GM18867 (cell line): ENCODE measurements around the gene RBAK.
"Not testable (repeated sequence)": the region's sequence is repeated elsewhere in the genome, so short reads cannot be mapped to it uniquely, and the experiment has no call there.

ENCODE experiments used
- ATAC-seq: cut with Tn5 transposase; IDR thresholded peaks from one replicate; pipeline ENCODE4 v1.9.1; 2021; ENCODE audit warnings: mild to moderate bottlenecking, moderate library complexity; ENCODE audit not compliant: unreplicated experiment

The RBAK gene

DNA sequence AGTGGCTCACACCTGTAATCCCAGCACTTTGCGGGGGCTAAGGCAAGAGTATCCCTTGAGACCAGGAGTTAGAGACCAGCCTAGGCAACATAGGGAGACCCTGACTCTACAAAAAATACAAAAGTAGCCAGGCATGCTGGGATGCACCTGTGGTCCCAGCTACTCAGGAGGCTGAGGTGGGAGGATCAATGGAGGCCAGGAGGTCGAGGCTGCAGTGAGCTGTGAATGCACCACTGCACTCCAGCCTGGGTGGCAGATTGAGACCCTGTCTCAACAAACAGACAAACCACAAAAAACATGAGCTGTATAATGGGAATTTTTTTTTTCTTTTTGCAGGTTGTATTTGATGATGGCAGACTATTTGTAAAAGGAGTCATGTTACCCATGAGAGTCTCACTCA is 1.5 kb downstream of the RBAK start:
- ATAC-seq: not testable (repeated sequence)

DNA sequence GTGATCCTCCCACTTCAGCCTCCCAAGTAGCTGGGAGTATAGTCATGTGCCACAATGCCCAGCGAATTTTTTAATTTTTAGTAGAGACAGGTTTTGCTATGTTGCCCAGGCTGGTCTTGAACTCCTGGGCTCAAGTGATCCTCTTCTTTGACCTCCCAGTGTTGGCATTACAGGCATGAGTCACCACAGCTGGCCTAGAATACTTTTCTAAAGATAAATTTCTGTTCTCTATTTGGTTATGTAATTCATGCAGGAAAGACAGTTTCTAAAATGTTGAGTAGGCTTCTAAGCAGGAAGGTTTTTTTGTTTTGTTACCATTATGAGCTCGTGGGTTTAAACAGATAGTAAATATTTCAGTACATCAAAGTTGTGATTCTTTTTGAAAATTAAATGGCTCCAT is 5.0 kb downstream of the RBAK start:
- no peak for ATAC-seq

DNA sequence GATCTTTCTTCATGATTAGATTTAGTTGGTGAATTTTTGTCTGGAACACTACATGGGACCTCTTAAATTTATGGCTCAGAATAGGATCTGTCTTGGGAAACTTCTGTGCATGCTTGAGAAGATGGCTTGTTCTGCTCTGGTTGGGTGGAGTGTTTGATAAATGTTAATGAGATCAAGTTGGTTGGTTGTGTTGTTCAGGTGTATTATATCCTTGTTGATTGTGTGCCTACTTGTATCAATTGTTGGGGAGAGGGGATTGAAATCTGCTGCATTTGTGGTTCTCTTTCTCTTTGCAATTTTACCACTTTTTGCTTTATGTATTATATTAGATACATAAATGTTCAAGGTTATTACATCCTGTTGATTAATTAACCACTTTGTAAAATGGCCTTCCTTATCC is 6.1 kb downstream of the RBAK start:
- not testable (repeated sequence) for ATAC-seq

DNA sequence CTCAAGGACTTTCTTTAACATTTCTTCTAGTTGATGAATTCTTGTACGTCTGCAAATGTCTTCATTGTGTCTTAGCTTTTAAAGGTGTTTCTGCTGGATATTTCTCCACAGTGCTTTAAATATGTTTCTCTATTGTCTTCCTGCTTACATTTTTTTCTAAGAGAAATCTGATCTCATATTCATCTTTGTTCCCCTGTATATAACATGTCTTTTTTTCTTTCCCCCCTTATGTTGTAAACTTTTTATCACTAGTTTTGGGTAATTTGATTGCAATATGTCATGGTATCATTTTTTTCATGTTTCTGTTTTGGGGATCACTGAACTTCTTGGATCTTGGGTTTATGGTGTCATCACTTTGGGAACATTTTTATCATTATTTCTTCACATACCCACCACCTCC is 7.5 kb downstream of the RBAK start:
- ATAC-seq: no peak

DNA sequence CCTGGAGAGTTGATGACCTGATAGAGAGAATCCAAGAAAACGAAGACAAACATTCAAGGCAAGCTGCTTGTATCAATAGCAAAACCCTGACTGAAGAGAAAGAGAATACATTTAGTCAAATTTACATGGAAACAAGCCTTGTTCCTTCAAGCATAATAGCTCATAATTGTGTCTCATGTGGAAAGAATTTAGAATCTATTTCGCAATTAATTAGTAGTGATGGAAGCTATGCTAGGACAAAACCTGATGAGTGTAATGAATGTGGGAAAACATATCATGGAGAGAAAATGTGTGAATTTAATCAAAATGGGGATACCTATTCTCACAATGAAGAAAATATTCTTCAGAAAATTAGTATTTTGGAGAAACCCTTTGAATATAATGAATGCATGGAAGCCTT is 18.0 kb downstream of the RBAK start:
- no peak for ATAC-seq

DNA sequence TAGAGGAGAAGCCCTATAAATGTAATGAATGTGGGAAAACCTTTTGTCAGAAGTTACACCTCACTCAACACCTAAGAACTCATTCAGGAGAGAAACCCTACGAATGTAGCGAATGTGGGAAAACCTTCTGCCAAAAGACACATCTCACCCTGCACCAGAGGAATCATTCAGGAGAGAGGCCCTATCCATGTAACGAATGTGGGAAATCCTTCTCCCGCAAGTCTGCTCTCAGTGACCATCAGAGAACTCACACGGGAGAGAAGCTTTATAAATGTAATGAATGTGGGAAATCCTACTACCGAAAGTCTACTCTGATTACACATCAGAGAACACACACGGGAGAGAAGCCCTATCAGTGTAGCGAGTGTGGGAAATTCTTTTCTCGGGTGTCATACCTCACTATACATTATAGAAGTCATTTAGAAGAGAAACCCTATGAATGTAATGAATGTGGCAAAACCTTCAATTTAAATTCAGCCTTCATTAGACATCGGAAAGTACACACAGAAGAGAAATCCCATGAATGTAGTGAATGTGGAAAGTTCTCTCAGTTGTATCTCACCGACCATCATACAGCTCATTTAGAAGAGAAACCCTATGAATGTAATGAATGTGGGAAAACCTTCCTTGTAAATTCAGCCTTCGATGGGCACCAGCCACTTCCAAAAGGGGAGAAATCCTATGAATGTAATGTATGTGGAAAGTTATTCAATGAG is 18.9 kb downstream of the RBAK start:
- ATAC-seq: no peak

DNA sequence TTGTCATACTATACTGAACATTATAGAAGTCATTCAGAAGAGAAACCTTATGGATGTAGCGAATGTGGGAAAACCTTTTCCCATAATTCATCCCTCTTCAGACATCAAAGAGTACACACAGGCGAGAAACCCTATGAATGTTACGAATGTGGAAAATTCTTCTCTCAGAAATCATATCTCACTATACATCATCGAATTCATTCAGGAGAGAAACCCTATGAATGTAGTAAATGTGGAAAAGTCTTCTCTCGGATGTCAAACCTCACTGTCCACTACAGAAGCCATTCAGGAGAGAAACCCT is 19.4 kb downstream of the RBAK start:
- ATAC-seq: no peak

DNA sequence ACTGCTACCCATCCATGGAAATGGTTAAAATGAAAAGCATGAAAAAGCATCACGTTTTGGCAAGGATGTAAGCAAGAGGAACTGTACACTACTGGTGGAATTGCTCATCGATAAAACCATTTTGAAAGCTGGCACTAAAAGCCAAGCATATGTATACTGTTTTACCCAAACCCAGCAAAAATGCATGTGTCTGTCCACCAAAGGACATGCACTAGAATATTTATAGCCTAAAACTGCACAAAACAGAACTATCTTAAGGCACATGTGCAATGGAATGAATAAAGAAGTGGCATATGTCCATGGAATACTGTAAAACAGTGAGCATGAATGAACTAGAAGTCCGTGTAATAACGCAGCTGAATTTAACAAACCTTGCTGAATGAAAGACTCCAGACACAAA is 22.9 kb downstream of the RBAK start:
- ATAC-seq: no peak

DNA sequence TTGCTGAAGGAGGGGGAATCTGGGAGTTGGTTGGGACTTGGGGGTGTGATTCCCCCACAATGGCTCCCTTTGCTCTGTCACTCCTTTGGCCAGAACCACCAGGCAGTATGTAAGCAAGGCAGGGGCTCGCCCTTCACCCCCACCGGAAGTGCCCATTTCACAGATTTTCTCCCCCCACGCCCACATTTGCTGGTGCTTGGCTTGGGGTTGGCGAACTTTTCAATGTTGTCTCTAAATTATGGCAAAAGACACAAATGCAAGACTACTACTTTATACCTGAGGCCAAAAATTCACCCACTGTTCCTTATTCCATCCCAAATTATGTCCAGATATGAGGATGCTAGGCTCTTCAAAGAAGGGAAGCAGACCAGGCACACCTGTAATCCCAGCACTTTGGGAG is 24.5 kb downstream of the RBAK start:
- no peak for ATAC-seq

DNA sequence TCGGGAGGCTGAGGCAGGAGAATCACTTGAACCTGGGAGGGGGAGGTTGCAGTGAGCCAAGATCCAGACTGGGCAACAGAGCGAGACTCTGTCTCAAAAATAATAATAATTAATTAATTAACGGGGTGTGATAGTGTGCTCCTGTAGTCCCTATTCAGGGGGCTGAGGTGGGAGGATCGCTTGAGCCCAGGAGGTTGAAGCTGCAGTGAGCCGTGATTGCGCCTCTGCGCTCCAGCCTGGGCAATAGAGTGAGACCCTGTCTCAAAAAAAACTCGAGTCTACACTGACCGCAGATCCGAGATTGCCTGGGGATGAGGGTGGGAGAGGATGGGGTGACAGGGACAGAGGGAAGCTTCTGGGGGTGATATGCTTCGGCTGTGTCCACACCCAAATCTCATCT is 29.5 kb downstream of the RBAK start:
- not testable (repeated sequence) for ATAC-seq

DNA sequence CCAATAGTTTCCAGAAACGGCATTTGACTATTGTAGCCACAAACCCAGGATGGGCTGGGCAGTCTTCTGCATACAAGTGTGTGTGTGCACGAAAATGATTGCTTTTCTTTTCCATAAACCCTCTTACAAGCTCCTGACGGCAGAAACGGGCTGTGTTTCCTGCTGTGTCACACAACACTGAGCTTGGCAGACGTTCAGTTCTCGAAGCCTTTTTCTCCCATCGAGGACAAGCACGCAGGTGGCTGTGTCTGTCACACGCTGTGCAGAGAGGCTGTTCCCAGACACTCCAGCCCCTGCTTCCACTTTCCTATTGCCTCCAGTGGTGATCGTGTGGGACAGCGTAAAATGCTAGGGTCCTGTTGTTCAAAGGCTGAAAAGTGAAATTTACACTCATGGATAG is 32.1 kb downstream of the RBAK start:
- no peak for ATAC-seq

DNA sequence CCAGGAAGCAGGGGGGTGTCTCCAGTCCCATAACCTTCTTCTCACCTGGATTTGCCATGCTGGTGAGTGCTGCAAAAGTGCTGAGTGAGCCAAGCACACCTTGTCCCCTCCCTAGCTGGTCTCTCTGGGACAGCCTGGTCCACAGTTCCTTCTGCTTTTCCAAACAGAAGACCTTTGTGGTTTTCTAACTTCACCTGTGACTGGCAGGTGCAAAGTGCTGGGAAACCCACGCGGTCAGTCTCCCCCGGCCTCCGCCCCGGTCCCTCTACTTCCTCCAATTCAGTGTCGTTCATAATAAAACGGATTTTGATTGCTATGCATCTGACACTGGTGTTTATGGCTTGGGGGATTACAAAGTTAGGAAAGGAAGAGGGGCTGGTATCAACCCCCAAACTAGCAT is 37.1 kb downstream of the RBAK start:
- no peak for ATAC-seq

DNA sequence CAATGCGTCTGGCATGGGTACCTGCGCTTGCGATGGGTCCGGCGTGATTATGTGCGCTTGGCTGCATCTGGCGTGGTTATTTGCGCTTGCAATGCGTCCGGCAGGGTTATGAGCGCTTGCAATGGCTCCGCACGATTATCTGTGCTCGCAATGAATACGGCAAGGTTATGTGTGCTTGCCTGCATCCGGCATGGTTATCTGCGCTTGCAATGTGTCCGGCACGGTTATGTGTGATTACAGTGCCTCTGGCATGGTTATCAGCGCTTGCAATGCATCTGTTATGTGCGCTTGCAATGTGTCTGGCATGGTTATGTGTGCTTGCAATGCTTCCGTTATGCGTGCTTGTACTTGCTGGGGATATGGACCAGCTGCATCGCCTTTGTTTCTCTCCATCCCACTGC is 37.7 kb downstream of the RBAK start:
- no peak for ATAC-seq

DNA sequence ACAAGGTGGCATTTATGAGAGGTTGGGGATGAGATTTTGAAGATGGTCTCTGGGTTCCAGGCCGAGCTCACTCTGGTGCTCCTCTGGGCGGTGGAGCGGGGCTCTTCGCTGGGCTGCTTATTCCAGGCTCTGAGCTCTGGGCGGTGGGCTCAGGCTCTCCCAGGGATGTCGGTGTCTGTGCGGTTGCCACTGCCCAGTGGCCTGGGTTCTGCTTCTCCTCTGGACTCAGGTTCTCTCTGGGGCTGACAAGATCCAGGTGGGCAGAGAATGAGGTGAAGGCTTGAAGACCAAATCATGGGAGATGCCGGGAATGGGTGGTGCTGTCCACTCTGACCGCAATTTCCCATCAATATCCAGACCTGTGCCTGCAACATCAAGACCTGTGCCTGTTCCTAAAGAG is 40.6 kb downstream of the RBAK start:
- no peak for ATAC-seq

DNA sequence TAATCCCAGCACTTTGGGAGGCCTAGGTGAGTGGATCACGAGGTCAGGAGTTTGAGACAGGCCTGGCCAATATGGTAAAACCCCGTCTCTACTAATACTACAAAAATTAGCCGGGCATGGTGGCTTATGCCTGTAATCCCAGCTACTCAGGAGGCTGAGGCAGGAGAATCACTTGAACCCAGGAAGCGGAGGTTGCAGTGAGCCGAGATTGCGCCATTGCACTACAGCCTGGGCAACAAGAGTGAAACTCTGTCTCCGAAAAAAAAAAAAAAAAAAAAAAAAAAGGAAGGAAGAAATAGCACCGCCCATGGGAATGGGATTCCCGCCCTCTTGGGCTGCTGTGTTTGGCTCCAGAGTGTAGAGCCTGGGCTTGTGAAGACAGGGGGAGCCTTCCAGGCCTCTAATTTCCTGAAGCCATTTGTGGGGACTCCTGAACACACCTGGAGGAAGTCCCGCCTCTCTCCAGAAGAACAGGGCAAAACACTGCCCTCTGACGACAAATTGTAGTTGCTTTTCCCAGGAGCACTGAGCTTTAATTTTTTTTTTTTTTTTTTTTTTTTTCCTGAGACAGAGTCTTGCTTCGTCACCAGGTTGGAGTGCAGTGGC is 42.7 kb downstream of the RBAK start:
- ATAC-seq: not testable (repeated sequence)

DNA sequence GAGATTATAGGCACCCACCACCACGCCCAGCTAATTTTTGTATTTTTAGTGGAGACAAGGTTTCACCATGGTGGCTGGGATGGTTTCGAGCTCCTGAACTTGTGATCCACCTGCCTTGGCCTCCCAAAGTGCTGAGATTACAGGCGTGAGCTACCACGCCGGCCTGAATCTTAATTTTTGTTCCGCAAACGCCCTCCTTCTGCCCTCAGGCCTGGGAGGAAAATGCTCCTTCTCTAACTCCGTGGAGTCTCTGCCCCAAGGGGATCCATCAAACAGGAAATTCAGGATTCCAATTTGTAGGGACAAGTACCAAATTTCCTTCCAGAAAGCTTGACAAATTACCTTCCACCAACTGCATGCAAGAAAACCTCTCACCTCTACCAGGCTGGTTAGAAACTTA is 43.2 kb downstream of the RBAK start:
- no peak for ATAC-seq

DNA sequence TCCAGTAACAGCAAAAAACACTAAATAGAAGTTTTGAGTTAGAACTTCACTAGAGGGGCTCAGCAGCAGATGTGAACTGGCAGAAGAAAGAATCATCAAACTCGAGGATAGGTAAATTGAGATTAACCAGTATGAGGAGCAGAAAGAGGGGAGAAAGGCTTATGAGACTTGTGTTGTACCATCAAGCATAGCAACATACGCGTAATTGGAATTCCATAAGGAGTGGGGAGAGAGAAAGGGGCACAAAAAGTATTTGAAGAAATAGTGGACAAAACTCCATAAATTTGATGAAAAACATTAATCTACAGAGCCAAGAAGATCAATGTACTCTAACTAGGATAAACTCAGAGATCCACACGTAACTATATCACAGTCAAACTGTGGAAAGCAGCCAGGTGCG is 48.3 kb downstream of the RBAK start:
- no peak for ATAC-seq

DNA sequence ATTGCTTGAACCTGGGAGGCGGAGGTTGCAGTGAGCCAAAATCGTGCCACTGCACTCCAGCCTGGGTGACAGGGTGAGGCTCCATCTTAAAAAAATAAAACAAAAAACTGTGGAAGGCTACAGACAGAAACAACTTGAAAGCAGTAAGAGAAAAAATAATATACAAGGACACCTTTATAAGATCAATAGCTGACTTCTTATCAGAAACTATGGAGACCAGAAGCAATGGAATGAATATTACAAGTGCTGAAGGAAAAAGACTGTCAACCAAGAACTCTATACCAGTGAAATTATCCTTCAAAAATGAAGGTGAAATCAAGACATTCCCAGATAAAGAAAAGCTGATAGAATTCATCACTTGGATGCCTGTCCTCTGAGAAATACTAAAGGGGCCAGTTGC is 49.0 kb downstream of the RBAK start:
- ATAC-seq: no peak

DNA sequence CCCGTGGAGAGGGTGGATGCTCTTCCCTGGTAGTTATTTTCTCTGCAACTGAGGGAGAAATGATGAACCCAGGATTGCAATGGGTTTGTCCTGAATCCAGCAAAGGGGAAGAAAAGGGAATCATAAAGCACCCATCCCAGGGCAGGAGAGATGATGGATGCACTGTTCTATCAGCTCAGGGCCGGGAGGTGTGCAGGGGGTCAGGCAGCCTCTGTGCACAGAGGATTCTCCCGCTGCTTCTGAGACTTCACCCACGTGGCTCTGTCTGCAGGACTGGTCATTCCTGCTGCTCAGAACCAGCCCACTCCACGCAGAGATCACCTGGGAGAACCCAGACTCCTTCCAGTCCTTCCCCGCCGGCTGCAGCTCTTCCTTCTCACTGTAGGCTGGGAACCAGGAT is 70.7 kb downstream of the RBAK start:
- no peak for ATAC-seq

DNA sequence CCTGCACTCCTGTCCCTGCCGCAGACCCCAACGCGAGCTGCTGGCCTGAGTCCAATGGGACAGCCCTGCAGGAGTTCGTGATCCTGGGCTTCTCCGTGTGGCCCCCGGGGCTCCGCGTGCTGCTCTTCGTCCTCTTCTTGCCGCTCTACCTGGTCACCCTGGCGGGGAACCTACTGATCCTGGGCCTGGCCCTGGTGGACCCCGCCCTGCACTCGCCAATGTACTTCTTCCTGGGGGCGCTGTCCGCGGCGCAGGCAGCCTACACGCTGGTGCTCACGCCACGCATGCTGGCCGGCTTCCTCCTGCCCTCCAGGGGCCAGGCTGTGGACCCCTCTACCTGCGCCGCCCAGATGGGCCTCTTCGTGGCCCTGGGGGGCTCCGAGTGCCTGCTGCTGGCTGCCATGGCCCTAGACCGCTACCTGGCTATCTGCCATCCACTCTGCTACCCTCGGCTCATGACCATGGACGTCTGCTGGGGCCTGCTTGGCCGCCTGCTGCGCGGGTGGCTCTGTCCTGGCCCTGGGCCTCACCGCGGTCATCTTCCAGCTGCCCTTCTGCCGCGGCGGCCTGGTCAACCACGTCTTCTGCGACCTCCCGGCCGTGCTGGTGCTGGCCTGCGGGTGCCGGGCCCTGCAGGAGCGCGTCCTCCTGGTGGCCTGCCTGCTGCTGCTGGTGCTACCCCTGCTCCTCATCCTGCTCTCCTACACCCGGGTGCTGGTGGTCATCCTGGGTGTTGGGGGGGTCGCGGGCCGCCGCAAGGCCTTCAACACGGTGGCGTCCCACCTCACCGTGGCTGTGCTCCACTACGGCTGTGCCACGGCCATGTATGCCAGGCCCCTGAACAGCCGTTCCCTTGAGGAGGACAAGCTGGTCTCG is 71.7 kb downstream of the RBAK start:
- no peak for ATAC-seq
